Activated CD4-positive, alpha-beta T cell treated with anti-CD3 and anti-CD28 coated beads for 4 hours (primary cell): ENCODE measurements around the gene HIP1.
"Not testable (repeated sequence)": the region's sequence is repeated elsewhere in the genome, so short reads cannot be mapped to it uniquely, and the experiment has no call there.

Experiments
- DNase-seq, 2 donors: peaks; one replicate each; pipeline ENCODE4 v3.0.0-alpha.2; 2020

HIP1 gene

GRCh38 chr7:75738604-75738974 lies at the start of gene HIP1:
Gene HIP1, minus strand, starts transcription at chr7:75738941. Its CDS starts 21 bp downstream, at chr7:75738920.
- no peak for DNase-seq

GRCh38 chr7:75788154-75788847 lies 49.6 kb upstream of the HIP1 start:
- not testable (repeated sequence) for DNase-seq

- DNase-seq = not testable (repeated sequence)
Observed at GRCh38 chr7:75783058-75783457, 44.3 kb upstream of the HIP1 start.

GRCh38 chr7:75780647-75781273 lies 42.0 kb upstream of the HIP1 start:
- DNase-seq = not testable (repeated sequence)

DNA sequence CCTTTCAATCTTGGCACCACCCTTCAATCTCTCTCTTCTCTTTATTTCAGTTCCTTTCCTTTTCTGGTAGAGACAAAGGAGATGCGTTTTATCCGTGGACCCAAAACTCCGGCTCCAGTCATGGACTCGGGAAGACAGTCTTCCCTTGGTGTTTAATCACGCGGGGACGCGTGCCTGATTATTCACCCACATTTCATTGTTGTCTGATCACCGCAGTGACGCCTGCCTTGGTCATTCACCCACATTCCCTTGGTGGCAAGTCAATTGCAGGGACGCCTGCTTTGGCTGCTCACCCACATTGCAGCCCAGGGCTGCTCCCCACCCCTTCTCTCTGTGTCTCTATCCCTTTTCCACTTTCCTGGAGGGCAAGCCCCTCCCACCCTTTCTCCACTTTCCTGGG lies 40.8 kb upstream of the HIP1 start:
- DNase-seq = not testable (repeated sequence)

- not testable (repeated sequence) for DNase-seq
Observed at GRCh38 chr7:75779035-75779434, 40.3 kb upstream of the HIP1 start.

GRCh38 chr7:75776295-75776971 lies 37.7 kb upstream of the HIP1 start:
- peak; percentile 58 to 69 for DNase-seq

DNA sequence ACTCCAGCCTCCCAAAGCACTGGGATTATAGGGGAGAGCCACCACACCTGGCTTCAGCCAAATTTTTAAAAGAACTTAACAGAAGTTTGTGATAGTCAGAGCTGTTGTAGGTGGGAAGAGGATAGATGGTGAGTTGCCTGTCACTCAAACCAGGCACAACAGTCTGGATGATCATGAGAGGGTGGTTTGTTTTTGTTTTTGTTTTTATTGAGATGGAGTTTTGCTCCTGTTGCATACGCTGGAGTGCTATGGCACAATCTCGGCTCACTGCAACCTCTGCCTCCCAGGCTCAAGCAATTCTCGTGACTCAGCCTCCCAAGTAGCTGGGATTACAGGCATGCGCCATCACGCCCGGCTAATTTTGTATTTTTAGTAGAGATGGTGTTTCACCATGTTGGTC lies 35.2 kb upstream of the HIP1 start:
- DNase-seq = not testable (repeated sequence)

GRCh38 chr7:75772081-75773077 lies 33.6 kb upstream of the HIP1 start, which contains the start of gene CCL26:
Gene CCL26, minus strand, starts transcription at chr7:75772211. Its CDS starts 35 bp downstream, at chr7:75772176.
- no peak for DNase-seq

DNA sequence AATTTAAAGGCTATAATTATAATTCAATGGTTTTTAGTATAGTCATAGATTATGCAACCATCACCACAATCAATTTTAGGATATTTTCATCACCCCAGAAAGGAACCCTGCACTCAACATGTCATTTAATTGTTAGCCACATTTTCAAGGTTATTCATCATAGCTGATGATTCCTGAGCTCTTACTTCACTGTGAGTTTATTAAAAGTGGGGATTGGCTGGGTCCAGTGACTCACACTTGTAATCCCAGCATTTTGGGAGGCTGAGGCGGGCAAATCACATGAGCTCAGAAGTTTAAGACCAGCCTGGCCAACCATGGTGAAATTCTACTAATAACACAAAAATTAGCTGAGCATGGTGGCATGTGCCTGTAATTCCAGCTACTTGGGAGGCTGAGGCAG lies 32.5 kb upstream of the HIP1 start:
- no peak for DNase-seq

DNA sequence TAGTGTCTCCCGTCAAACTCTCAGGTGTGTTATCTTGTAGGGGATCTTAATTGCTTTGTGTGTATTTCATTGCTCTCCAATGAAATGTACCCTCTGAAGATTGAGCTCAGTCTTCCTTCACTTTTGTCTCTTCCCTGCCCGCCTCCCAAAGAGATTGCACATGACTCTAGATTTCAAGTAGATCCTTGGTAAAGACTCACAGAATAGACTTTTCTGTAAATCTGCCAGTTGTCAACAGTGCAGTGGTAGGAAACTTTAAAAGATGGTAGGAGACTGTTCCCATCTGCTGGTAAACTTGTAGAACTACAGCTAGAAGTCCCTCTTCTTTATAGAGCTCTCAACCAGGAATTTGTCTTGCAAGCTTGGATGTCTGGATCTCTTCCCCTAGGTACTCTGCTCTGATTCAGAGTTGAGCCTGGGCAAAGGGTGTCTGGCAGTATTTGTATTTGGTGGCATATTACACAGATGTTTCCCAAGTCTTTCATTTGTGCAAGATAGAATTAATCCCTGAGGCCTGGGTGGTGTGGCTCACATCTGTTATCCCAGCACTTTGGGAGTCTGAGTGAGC lies 23.7 kb upstream of the HIP1 start:
- no peak for DNase-seq

DNA sequence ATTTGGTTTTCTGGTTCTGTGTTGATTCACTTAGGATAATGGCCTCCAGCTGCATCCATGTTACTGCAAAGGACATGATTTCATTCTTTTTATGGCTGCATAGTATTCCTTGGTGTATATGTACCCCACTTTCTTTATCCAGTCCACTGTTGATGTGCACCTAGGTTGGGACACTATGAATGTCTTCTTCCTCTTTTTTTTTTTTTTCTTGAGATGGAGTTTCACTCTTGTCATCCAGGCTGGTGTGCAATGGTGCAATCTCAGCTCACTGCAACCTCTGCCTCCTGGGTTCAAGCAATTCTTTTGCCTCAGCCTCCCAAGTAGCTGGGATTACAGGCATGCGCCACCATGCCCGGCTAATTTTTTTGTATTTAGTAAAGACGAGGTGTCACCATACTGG lies 23.1 kb upstream of the HIP1 start:
- not testable (repeated sequence) for DNase-seq

- DNase-seq = no peak
Observed at GRCh38 chr7:75758491-75758890, 19.8 kb upstream of the HIP1 start.

GRCh38 chr7:75757860-75758259 lies 19.1 kb upstream of the HIP1 start:
- DNase-seq = no peak

DNA sequence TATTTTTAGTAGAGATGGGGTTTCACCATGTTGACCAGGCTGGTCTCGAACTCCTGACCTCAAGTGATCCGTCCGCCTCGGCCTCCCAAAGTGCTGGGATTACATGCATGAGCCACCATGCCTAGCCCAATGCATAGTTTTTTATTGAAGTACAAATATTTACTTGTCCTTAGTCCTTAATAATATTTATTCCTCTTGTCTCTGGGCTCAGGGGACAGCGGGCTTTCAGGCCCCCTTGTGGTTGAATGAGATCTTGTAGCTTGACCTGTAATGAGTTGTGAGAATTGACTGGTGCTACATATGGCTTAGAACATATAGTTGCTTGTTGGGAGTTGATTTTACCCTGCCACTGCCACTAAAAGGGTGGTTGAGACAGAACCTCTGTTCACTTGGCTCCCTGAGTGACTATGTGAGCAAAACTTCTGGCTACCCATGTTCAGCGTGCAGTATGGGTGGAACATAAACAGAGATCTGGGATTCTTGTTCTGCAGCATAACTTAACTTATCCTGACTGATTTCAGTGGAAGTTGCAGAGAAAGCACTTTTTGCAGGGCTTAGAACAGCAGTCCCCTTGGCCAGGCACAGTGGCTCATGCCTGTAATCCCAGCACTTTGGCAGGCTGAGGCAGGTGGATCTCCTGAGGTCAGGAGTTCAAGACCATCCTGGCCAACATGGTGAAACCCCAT lies 18.4 kb upstream of the HIP1 start:
- no peak for DNase-seq

DNA sequence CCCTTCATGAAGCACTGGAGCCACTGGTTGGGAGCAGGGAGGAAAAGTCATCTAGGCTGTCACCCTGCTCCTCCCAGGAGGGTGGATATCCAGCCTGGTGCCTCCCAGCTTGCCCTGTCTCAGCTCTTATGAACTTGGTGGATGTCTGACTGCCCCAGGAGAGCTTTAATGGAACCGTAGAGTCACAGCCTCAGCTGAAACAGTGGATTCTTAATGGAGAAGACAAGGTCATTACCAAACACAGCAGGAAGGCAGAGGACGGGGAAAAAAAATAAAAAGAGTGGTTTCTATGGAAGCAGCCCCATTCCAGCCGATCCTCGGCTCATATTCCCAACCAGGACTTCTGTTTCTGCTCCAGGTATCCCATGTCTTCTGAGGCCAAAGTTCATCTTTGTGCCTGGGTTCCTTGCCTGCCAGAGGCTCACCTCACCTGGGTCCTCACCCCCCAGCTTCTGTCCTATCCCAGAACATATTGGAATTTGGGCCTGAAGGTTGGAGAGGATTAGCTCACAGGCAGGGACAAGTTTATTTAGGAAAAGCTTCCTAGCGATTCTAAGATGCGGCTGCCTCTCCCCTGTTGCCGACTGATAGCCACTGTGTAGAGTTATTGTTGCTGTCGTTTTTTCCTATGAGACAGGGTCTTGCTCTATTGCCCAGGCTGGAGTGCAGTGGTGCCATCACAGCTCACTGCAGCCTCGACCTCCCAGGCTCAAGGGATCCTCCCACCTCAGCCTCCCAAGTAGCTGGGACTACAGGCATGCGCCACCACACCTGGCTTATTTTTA lies 17.7 kb upstream of the HIP1 start:
- DNase-seq = no peak

- DNase-seq = no peak
Observed at GRCh38 chr7:75743455-75743859, 4.7 kb upstream of the HIP1 start.

GRCh38 chr7:75740846-75741497 lies 2.2 kb upstream of the HIP1 start:
- no peak for DNase-seq

- peak in 1 of 2 donors; percentile 44 for DNase-seq
Observed at GRCh38 chr7:75739796-75740672, 1.3 kb upstream of the HIP1 start.
